Measurements from ENCODE around the gene ANAPC2. TPM values are rescaled to one million over a fixed set of nuclear protein-coding genes. Genes with fewer than 3 reads are reported as not detected.

ANAPC2 gene
- polyA plus RNA-seq, 3 donors, result 1.9 to 76.8 (median 2.0) TPM

DNA sequence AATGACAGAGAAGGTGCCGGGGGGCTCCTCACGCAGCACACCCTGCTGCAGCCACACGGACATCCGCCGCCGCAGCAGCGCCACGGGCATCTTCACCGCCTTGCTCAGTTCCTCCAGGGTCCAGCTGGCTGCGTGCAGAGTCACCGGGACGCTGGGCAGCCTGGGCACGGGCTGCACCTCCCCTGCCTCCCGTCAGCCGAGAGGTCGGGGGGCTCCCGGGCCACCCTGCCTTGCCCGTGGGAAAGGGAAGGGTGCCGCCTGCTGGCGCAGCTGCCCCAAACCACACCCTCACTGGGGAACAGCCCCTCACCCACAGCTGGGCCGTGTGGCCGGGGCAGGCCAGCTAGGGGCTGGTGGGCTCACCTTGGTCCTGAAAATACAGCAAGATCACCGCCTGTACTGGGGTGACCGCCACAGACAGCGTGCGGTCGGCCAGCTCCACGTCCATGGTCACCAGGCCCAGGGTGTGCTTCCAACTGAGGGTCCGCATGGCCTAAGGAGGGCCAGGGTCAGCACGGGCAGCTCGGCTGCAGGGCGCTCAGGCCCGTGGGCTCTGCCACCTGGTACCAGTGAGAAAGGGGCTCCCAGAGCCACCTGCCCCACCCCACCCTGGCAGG is 12.9 kb downstream of the ANAPC2 start:
- H3K36me3 ChIP-seq (replicated peaks in 1 of 2; ENCODE audit: control insufficient read depth in 1 of 2, insufficient read depth in 2 of 2, low read length in 2 of 2), result peaks cover 29 to 36% of the 10 kb centered on the region in 2 donors
- no peak overlapping the region for H3K9ac ChIP-seq (ENCODE audit: insufficient read depth, low read length, poor library complexity, severe bottlenecking)
- intact Hi-C loops (cut with micrococcal nuclease), result no loop called here

DNA sequence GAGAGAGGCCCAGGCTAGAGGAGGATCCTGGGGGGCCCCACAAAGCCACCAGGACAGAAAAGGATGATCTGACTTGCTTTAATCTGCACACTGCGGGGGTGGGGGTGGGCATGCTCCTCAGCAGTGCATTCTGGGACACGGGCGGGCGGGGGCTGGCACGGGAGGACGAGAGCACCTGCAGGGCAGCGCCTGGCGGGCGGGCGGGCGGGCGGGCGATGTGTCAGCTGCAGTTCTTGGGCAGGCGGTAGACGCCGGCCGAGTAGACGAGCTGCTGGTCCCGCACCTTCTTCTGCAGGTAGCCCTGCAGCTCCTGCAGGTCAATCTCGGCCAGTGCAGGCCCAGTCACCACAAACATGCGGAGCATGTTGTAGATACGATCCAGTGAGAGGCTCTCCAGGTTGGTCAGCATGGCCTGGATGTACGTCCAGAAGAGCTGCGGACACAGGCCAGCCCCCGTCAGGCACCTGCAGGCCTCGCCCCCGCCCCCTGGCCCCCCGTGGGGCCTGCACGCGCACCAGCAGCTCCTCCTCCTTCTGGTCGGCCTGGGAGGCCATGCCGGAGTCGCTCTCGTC is 13.6 kb downstream of the ANAPC2 start:
- Mint-ChIP-seq H3K27me3 (ENCODE audit: low read depth in 3 of 3) (peaks cover 25 to 46% (median 43%) of the 10 kb centered on the region in 3 donors), H3K4me1 (no peaks in the 10 kb centered on the region), H3K27ac (no peak overlapping the region), H3K9me3 (no peaks in the 10 kb centered on the region), H3K4me3 (no peak overlapping the region), H3K36me3 (peaks cover 16 to 23% of the 10 kb centered on the region in 2 donors)
- no peak for DNase-seq
- H3K9me3 ChIP-seq (replicated peaks in 1 of 2; ENCODE audit: control insufficient read depth in 1 of 2, insufficient read depth in 1 of 2, low read length in 2 of 2), result no peaks in the 10 kb centered on the region
- H3K27me3 ChIP-seq (ENCODE audit: control insufficient read depth in 2 of 2, insufficient read depth in 2 of 2, low read length in 2 of 2), result peaks cover 3 to 40% of the 10 kb centered on the region in 2 donors
- no peaks in the 10 kb centered on the region for H4K20me1 ChIP-seq (ENCODE audit: insufficient read depth, low read length)
- H2AFZ ChIP-seq (ENCODE audit: insufficient read depth, low read depth, low read length, poor library complexity, severe bottlenecking), result no peak overlapping the region
- H3K4me2 ChIP-seq (replicated peaks; ENCODE audit: extremely low read depth, low read length, poor library complexity, severe bottlenecking), result no peak overlapping the region
- no peak overlapping the region for H3K4me3 ChIP-seq (replicated peaks in 1 of 3; ENCODE audit: low read depth in 2 of 3, low read length in 3 of 3)
- intact Hi-C loops (cut with micrococcal nuclease), result no loop called here
- no peaks in the 10 kb centered on the region for H3K4me1 ChIP-seq (ENCODE audit: control insufficient read depth in 1 of 2, insufficient read depth in 2 of 2, low read length in 2 of 2)
- H3K36me3 ChIP-seq (replicated peaks in 1 of 2; ENCODE audit: control insufficient read depth in 1 of 2, insufficient read depth in 2 of 2, low read length in 2 of 2), result peaks cover 23 to 30% of the 10 kb centered on the region in 2 donors
- H3K27ac ChIP-seq (ENCODE audit: low read depth in 1 of 2, low read length in 2 of 2), result no peak overlapping the region
- 80% methylated on average over 33 of the region's 34 CpGs for WGBS (ENCODE audit: insufficient coverage)
- no peak overlapping the region for H3K9ac ChIP-seq (ENCODE audit: insufficient read depth, low read length, poor library complexity, severe bottlenecking)
- H3K79me2 ChIP-seq (ENCODE audit: insufficient read depth, low read length), result no peaks in the 10 kb centered on the region
- TF ChIP-seq, protein P1, sequence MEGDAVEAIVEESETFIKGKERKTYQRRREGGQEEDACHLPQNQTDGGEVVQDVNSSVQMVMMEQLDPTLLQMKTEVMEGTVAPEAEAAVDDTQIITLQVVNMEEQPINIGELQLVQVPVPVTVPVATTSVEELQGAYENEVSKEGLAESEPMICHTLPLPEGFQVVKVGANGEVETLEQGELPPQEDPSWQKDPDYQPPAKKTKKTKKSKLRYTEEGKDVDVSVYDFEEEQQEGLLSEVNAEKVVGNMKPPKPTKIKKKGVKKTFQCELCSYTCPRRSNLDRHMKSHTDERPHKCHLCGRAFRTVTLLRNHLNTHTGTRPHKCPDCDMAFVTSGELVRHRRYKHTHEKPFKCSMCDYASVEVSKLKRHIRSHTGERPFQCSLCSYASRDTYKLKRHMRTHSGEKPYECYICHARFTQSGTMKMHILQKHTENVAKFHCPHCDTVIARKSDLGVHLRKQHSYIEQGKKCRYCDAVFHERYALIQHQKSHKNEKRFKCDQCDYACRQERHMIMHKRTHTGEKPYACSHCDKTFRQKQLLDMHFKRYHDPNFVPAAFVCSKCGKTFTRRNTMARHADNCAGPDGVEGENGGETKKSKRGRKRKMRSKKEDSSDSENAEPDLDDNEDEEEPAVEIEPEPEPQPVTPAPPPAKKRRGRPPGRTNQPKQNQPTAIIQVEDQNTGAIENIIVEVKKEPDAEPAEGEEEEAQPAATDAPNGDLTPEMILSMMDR (IDR thresholded peaks at IDR 0.05), result no peak

More for the DNA sequence above, 12.9 kb downstream of the ANAPC2 start:
- DNase-seq, result no peak
- no peaks in the 10 kb centered on the region for H4K20me1 ChIP-seq (ENCODE audit: insufficient read depth, low read length)
- no peaks in the 10 kb centered on the region for H3K4me1 ChIP-seq (ENCODE audit: control insufficient read depth in 1 of 2, insufficient read depth in 2 of 2, low read length in 2 of 2)
- H3K79me2 ChIP-seq (ENCODE audit: insufficient read depth, low read length), result no peaks in the 10 kb centered on the region
- no peaks in the 10 kb centered on the region for H3K4me1 Mint-ChIP-seq
- no peaks in the 10 kb centered on the region for H3K9me3 ChIP-seq (replicated peaks in 1 of 2; ENCODE audit: control insufficient read depth in 1 of 2, insufficient read depth in 1 of 2, low read length in 2 of 2)
- no peaks in the 10 kb centered on the region for H3K9me3 Mint-ChIP-seq
- H3K4me3 Mint-ChIP-seq, result no peak overlapping the region
- H2AFZ ChIP-seq (ENCODE audit: insufficient read depth, low read depth, low read length, poor library complexity, severe bottlenecking), result no peak overlapping the region
- peaks cover 20 to 28% of the 10 kb centered on the region in 2 donors for H3K36me3 Mint-ChIP-seq
- H3K27me3 ChIP-seq (ENCODE audit: control insufficient read depth in 2 of 2, insufficient read depth in 2 of 2, low read length in 2 of 2), result peaks cover 2 to 33% of the 10 kb centered on the region in 2 donors
- 87% methylated on average over 24 of the region's 33 CpGs for WGBS (ENCODE audit: insufficient coverage)
- H3K27ac Mint-ChIP-seq, result no peak overlapping the region
- TF ChIP-seq, protein P1 (IDR thresholded peaks at IDR 0.05), result no peak
- no peak overlapping the region for H3K27ac ChIP-seq (ENCODE audit: low read depth in 1 of 2, low read length in 2 of 2)
- H3K27me3 Mint-ChIP-seq (ENCODE audit: low read depth in 3 of 3), result peaks cover 20 to 40% (median 37%) of the 10 kb centered on the region in 3 donors
- H3K4me2 ChIP-seq (replicated peaks; ENCODE audit: extremely low read depth, low read length, poor library complexity, severe bottlenecking), result no peak overlapping the region
- no peak overlapping the region for H3K4me3 ChIP-seq (replicated peaks in 1 of 3; ENCODE audit: low read depth in 2 of 3, low read length in 3 of 3)

Data from CD14-positive monocyte (primary cell).